ENCODE measurements around the gene C17orf100. TPM values are rescaled to one million over a fixed set of nuclear protein-coding genes. Genes with fewer than 3 reads are reported as not detected.

Gene C17orf100
- total RNA-seq, 2 donors from 2014 or later: 3.3 to 6.2 TPM

- no peaks in the 10 kb centered on the region for H3K9me3 ChIP-seq
- 0 to 1% methylated on average over 24 to 65 of the region's 67 CpGs for WGBS, 2 donors
- TF ChIP-seq CTCF (IDR thresholded peaks at IDR 0.05) (no peak), POLR2A (IDR thresholded peaks at IDR 0.05) (no peak)
- no peaks in the 10 kb centered on the region for H3K27me3 ChIP-seq
- ATAC-seq (peak; percentile 22), DNase-seq (peak in 2 of 4 donors; percentile 39 to 41)
- no peaks in the 10 kb centered on the region for H3K36me3 ChIP-seq (replicated peaks in 1 of 2; ENCODE audit: insufficient read depth in 1 of 2, low read depth in 2 of 2)
- peaks cover 34% of the 10 kb centered on the region for H3K4me1 ChIP-seq
- H3K4me3 ChIP-seq: peak overlapping the region; percentile 74 to 81
- intact Hi-C loops (cut with DNase I): no loop called here
- peak overlapping the region; percentile 64 to 87 (median 74) for H3K27ac ChIP-seq
Observed at GRCh38 chr17:6639586-6640535, 11.7 kb upstream of the C17orf100 start.

GRCh38 chr17:6640536-6641246 lies 10.9 kb upstream of the C17orf100 start, which contains the start of the genes KIAA0753 and TXNDC17:
Gene KIAA0753 (minus strand): TSS chr17:6640711. CDS start chr17:6635103, 5,608 bp downstream.
Gene TXNDC17 (plus strand): TSS chr17:6641060. CDS start chr17:6641083, 23 bp downstream.
- Histone ChIP-seq H3K27ac (peak within 1 kb of the TSS; percentile 64 to 87 (median 74)), H3K4me3 (peak within 1 kb of the TSS; percentile 74 to 81), H3K27me3 (no peaks in the 10 kb centered on the region), H3K36me3 (replicated peaks in 1 of 2; ENCODE audit: insufficient read depth in 1 of 2, low read depth in 2 of 2) (no peaks in the 10 kb centered on the region), H3K9me3 (no peaks in the 10 kb centered on the region), H3K4me1 (peaks cover 34% of the 10 kb centered on the region)
- DNase-seq (peak; percentile 89 to 92 (median 90)), ATAC-seq (peak; percentile 94)
- TF ChIP-seq POLR2A (IDR thresholded peaks at IDR 0.05) (peak; percentile 74 to 94 (median 92)), CTCF (IDR thresholded peaks at IDR 0.05) (no peak)
- intact Hi-C loops (cut with DNase I): no loop called here
- WGBS, 2 donors: 0% methylated on average over 32 to 43 of the region's 52 CpGs

- Histone ChIP-seq H3K4me1 (peaks cover 34% of the 10 kb centered on the region), H3K4me3 (peak overlapping the region; percentile 74 to 81), H3K36me3 (replicated peaks in 1 of 2; ENCODE audit: insufficient read depth in 1 of 2, low read depth in 2 of 2) (no peaks in the 10 kb centered on the region), H3K27ac (peak overlapping the region; percentile 64 to 87 (median 74)), H3K9me3 (no peaks in the 10 kb centered on the region), H3K27me3 (no peaks in the 10 kb centered on the region)
- DNase-seq (peak in 1 of 4 donors; percentile 16), ATAC-seq (peak; percentile 10)
- no peak for TF ChIP-seq CTCF (IDR thresholded peaks at IDR 0.05)
- no peak for TF ChIP-seq POLR2A (IDR thresholded peaks at IDR 0.05)
- intact Hi-C loops (cut with DNase I): no loop called here
- WGBS, 2 donors: 1% methylated on average over 17 to 20 of the region's 20 CpGs
Observed at GRCh38 chr17:6641247-6641863, 10.2 kb upstream of the C17orf100 start.

- H3K9me3 ChIP-seq: no peaks in the 10 kb centered on the region
- ATAC-seq: no peak
- DNase-seq: no peak
- TF ChIP-seq CTCF (IDR thresholded peaks at IDR 0.05) (no peak), POLR2A (IDR thresholded peaks at IDR 0.05) (no peak)
- H3K4me3 ChIP-seq: no peak overlapping the region
- H3K27me3 ChIP-seq: no peaks in the 10 kb centered on the region
- intact Hi-C loops (cut with DNase I): no loop called here
- peaks cover 34% of the 10 kb centered on the region for H3K4me1 ChIP-seq
- no peaks in the 10 kb centered on the region for H3K36me3 ChIP-seq (replicated peaks in 1 of 2; ENCODE audit: insufficient read depth in 1 of 2, low read depth in 2 of 2)
- whole genome bisulfite sequencing, 2 donors: 30 to 48% methylated on average over 2 of the region's 2 CpGs
- no peak overlapping the region for H3K27ac ChIP-seq
Observed at GRCh38 chr17:6642592-6642991, 9.0 kb upstream of the C17orf100 start.
